T1000 (cell line): Measurements from ENCODE around the gene PNKP.

Experiments used
- DNase-seq: peaks from one replicate; lab custom pipeline; 2025; ENCODE audit warnings: mixed read lengths; lab: John Stamatoyannopoulos, UW

Gene PNKP

GRCh38 chr19:49866933-49867782, at the start of gene PNKP:
Gene PNKP, minus strand, starts transcription at chr19:49867576. Its CDS starts 372 bp downstream, at chr19:49867204.
- peak; percentile 96 for DNase-seq

GRCh38 chr19:49915271-49915670, 47.9 kb upstream of the PNKP start:
- no peak for DNase-seq

- no peak for DNase-seq
Observed at GRCh38 chr19:49913720-49914119, 46.3 kb upstream of the PNKP start.

GRCh38 chr19:49912965-49913685, 45.7 kb upstream of the PNKP start:
- DNase-seq, result no peak

- DNase-seq, result no peak
Observed at GRCh38 chr19:49911381-49912145, 44.2 kb upstream of the PNKP start.

- no peak for DNase-seq
Observed at GRCh38 chr19:49910179-49910578, 42.8 kb upstream of the PNKP start.

GRCh38 chr19:49908480-49909420, 41.4 kb upstream of the PNKP start:
- no peak for DNase-seq

GRCh38 chr19:49907745-49908446, 40.5 kb upstream of the PNKP start:
- DNase-seq, result no peak

- no peak for DNase-seq
Observed at GRCh38 chr19:49906879-49907564, 39.6 kb upstream of the PNKP start.

GRCh38 chr19:49904136-49904535, 36.8 kb upstream of the PNKP start:
- DNase-seq, result no peak

- no peak for DNase-seq
Observed at GRCh38 chr19:49896863-49897621, 29.7 kb upstream of the PNKP start, which contains the start of gene IL4I1. Gene IL4I1, minus strand, starts transcription at chr19:49896887. Its CDS starts 727 bp downstream, at chr19:49896160.

GRCh38 chr19:49895566-49896297, 28.4 kb upstream of the PNKP start:
- DNase-seq, result no peak

- DNase-seq, result no peak
Observed at GRCh38 chr19:49894879-49895565, 27.6 kb upstream of the PNKP start.

GRCh38 chr19:49894011-49894664, 26.8 kb upstream of the PNKP start:
- no peak for DNase-seq

GRCh38 chr19:49892716-49893115, 25.3 kb upstream of the PNKP start:
- DNase-seq, result no peak

- no peak for DNase-seq
Observed at GRCh38 chr19:49891393-49891792, 24.0 kb upstream of the PNKP start.
